Medulla oblongata (tissue), 1 donor: ENCODE results near the gene IMMP2L.

Experiments used
- DNase-seq: peaks from one replicate; pipeline ENCODE4 v3.0.0-alpha.2; 2015; ENCODE audit errors: extremely low spot score

IMMP2L gene

DNA sequence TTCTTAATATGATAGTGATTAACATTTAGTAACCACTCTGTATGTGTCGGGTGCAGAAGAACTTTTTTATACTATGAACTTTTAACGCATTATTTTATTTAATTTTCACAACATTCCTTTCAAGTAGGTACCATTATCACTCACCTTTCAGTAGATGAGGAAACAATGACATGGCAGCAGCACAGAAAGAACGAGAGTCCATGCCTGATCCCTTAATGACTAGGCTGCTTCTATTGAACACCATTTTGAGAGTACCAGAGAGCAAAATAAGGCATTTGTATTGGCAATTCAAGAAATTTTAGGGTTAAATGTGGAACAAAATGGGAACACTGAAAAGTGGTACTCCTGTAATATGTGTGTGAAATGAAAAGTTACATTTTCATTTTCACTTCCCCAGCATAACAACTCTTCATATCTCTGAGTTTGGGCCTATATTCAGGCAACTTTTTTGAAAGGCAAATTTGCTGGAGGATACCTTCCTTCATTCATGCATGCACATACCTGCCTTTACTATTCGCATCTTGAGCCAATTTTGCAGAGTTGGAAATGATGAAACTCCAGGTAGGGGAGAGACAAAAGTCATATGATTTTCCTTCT is 458.5 kb downstream of the IMMP2L start:
- no peak for DNase-seq

- DNase-seq, result no peak
Observed at GRCh38 chr7:111103136-111103535, 459.2 kb downstream of the IMMP2L start.

GRCh38 chr7:111101856-111102646 is 460.2 kb downstream of the IMMP2L start:
- no peak for DNase-seq

- DNase-seq, result no peak
Observed at GRCh38 chr7:111098926-111099250, 463.4 kb downstream of the IMMP2L start.

GRCh38 chr7:111098011-111098925 is 464.0 kb downstream of the IMMP2L start:
- DNase-seq, result peak; percentile 78

DNA sequence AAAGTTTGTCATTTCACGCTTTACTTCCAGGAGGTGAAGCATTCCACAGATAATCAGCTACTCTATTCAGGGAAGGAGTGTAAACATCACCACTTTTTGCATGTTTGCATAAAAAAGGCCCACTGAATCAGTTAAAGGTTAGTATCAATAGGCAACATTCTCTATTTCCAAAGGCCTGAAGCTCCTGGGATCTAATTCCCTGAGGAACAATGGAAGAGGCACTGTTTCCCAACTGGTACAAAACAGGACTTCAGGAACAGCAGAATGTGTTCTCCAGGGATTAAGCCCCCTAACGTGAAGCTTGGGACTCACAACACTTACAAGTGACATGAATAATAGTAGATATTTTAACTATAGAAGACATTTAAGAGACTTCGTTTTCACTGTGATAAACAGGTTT is 465.3 kb downstream of the IMMP2L start:
- no peak for DNase-seq

GRCh38 chr7:111094419-111094818 is 467.9 kb downstream of the IMMP2L start:
- no peak for DNase-seq

GRCh38 chr7:111093496-111093895 is 468.8 kb downstream of the IMMP2L start:
- no peak for DNase-seq

DNA sequence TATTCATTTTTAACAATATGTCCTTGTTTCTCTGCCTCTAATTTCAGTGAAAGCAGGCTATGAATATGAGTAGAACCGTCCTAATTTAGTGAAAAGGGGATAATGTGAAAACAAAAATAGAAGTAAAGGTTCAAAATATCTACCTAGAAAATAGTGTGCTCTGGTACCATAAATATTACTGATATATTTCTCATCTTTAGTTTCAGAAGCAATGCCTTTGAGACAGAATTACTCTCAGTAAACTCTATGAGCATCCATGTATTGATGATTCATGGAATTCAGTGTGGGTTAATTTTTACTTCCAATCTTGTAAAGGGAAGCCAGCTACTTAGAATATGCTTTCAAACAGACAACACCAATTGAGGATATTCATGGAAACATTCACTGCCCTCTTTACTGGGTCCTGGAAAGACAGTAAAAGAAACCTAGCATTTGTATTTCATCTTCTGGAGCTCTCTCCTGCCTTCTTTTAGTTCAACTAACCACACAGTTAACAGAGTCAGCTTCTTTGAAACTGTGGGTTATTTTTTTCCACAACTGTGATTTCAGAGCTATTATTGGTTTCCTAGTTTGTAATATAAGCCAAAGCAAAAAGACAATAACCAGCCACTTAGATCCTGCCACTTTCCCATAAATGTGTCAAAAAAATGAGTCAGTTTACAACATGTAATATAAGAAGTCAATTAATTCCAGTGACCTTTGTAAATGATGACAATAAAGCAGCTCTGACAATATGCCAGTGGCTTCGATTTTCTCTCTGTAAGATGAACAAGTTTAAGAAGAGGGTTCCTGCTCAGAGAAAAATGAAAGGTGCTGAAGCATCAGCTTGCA is 469.7 kb downstream of the IMMP2L start:
- DNase-seq, result no peak

DNA sequence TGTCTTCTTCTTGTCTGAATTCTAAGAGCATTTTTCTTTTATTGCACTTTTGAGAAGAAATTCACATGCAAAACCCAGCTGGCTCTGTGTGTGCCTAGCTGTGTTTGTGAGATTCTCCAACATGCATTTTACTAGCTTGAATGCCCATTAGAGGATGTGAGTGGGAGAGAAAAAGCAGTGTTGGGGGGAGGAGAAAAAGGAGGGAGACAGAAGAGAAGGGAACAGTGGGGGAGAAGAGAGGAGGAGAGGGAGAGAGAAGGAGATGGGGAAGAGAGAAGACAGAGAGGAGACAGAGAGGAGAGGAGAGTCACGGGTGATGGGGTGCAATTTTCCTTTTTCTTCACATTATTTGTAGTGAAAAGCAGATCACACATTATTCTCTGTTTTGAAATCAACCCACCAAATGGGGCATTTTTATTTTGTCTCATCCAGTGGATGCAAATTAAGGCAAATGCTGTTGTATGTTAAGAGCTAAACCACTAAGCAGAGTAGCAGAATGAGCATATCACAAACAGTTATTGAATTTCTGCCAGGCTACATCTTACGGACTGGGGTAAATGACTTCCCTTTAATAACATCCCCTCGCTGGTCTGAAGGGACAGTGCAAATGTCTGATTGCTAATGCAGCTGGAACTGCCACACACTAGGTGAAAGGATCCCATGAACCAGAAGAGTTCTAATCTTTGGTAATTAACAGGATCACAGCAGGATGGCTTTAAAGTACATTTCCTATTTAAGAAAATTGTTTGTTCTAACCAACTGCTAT is 470.5 kb downstream of the IMMP2L start:
- DNase-seq, result peak; percentile 49

DNA sequence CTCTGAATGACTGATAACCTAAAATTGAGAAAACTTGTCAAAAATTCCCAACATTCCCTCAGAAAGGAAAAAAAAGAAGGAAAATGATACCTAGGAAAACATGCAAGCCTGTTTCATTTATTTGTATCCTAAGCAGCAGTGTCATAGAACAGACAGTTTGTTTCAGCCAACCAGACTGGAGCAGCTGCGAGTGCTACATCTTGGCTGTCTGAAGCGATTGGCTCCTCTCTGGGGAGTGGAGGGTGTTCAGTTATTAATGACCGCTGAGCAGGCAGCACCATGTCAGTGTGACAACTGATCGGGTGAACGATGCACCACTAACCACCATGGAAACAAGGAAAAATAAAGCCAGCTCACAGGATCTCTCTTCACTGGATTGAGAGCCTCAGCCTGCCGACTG is 471.4 kb downstream of the IMMP2L start, which contains the start of gene LRRN3:
Gene LRRN3, plus strand, starts transcription at position 282 of the 400 bp plus-strand sequence. CDS start 31,646 bp downstream, outside the sequence.
- peak; percentile 85 for DNase-seq

GRCh38 chr7:111089822-111090426 is 472.4 kb downstream of the IMMP2L start:
- DNase-seq, result peak; percentile 73

- no peak for DNase-seq
Observed at GRCh38 chr7:111088328-111088727, 474.0 kb downstream of the IMMP2L start.

- DNase-seq, result no peak
Observed at GRCh38 chr7:111086532-111086931, 475.8 kb downstream of the IMMP2L start.

DNA sequence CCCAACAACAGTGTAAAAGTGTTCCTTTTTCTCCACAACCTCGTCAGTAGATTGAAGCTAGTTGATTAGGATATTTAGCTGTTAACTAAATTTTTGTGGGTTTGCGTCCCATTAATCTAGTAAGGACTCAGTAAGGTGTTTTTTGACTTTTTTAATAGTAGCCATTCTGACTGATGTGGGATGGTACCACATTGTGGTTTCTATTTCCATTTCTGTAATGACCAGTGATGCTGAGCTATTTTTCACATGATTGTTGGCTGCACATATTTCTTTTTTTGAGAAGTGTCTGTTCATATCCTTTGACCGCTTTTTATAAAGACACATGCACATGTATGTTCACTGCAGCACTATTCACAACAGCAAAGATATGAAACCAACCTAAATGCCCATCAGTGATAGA is 476.9 kb downstream of the IMMP2L start:
- DNase-seq, result no peak

DNA sequence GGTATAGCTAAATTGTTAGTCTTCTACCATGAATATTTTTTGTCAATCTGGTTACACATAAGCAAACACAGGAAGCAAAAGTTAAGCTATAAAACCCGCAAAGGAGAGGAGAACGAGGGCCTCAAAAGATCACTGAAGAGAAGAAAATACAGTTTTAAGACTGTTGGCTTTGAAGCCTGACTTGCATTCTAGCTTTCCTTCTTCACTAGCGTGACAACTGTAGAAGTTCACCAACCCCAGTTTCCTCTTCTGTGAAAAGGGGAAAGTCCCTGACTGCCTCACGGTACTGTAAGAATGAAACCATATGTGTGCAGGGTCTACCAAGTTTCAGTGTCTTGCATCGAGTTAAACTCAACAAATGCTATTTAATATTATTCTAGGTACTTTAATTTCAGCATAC is 478.9 kb downstream of the IMMP2L start:
- peak; percentile 73 for DNase-seq

- peak; percentile 43 for DNase-seq
Observed at GRCh38 chr7:111082351-111082750, 479.9 kb downstream of the IMMP2L start.

- DNase-seq, result no peak
Observed at GRCh38 chr7:111081546-111082267, 480.6 kb downstream of the IMMP2L start.

DNA sequence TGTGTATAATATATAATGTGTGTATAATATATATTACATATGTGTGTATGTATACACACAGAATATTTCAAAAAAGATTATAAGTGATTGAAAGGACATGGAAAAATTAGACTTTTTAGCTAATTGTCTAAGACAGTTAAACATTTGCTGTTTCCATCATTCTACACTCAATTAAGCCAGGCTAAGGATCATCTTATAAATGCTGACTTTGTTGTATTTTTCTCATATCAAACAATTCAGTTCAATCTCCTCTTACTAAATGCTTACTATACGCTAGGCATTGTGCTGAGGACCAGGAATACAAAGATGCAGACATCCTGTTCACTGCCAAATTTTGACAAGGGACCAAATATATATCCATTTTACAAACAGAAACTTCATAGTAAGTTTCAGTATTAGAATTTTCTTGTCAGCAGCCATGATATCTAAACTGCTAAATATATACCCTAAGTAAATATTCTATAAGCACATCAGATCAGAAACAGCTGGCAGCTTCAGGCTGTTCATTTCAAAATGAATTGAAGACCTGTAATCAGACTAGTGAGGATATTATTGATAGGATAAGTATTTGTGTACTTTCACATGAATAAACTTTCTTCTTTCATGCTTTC is 481.7 kb downstream of the IMMP2L start:
- DNase-seq, result no peak
